Endothelial cell of umbilical vein (primary cell): ENCODE results near the gene MAL. TPM values are rescaled to one million over a fixed set of nuclear protein-coding genes. Genes with fewer than 3 reads are reported as not detected.

Source experiments
- BruUV-seq: library from RNA; stranded (reverse); fragments of 400-500 nt; replicated peaks from 2 replicates; lab custom pipeline; 2021; lab: Mats Ljungman, UMichigan
- CTCF ChIA-PET: fragments of 300-600, 350-600 bp; sonication (Branson Sonifier 250); formaldehyde crosslinking; loops from one replicate; lab custom pipeline; 2021; ENCODE audit warnings: antibody characterized with exemption, inconsistent platforms; lab: Charles Lee
- POLR2A ChIA-PET: fragments of 300-600, 350-600 bp; sonication (Branson Sonifier 250); formaldehyde crosslinking; loops from one replicate; lab custom pipeline; 2021; ENCODE audit warnings: antibody characterized with exemption, inconsistent platforms; lab: Charles Lee
- DNase-seq: peaks from one replicate; pipeline ENCODE4 v3.0.0-alpha.2; 2011; ENCODE audit warnings: low read depth, low spot score
- FAIRE-seq: peaks from 2 replicates; lab custom pipeline; 2011; peaks lifted over from hg19 to GRCh38; lab: Jason Lieb, UNC
- H2AFZ ChIP-seq: 2 replicates; pipeline ENCODE4 v1.6.0; 2012; ENCODE audit warnings: low read depth, low read length, control low read depth, inconsistent platforms
- H3K27ac ChIP-seq: 2 replicates; pipeline ENCODE4 v1.5.1; 2011; ENCODE audit warnings: low read depth, mild to moderate bottlenecking, control low read depth, low read length, moderate library complexity; ENCODE audit not compliant: insufficient read depth
- H3K27me3 ChIP-seq, 2 experiments: 2 replicates each; pipeline versions ENCODE4 v1.6.0 to v1.6.1; 2011; ENCODE audit warnings: low read length in 2 of 2, mixed read lengths in 1 of 2; ENCODE audit not compliant: control insufficient read depth in 2 of 2, insufficient read depth in 2 of 2
- H3K36me3 ChIP-seq, 2 experiments: 2 replicates in 1 of 2; 3 replicates in 1 of 2; pipeline ENCODE4 v1.5.1; 2011; ENCODE audit warnings: low read length in 2 of 2, mild to moderate bottlenecking in 1 of 2, moderate library complexity in 1 of 2; ENCODE audit not compliant: control insufficient read depth in 2 of 2, insufficient read depth in 2 of 2; ENCODE audit errors: extremely low read depth in 1 of 2
- H3K4me1 ChIP-seq: 3 replicates; pipeline ENCODE4 v1.5.1; 2011; ENCODE audit warnings: mild to moderate bottlenecking, low read length; ENCODE audit not compliant: control insufficient read depth, insufficient read depth; ENCODE audit errors: extremely low read depth
- H3K4me2 ChIP-seq: 2 replicates; pipeline ENCODE4 v1.6.1; 2011; ENCODE audit warnings: low read length, control low read depth, mixed read lengths; ENCODE audit not compliant: insufficient read depth
- H3K4me3 ChIP-seq, 3 experiments: fragments of 200-600 bp in 1 of 3; sonication (generic), shearing (Covaris generic) in 1 of 3; replicated peaks in 1 of 3; 2 replicates each; pipeline ENCODE4 v1.5.1; 2011 to 2016; ENCODE audit warnings: control low read depth in 3 of 3, low read length in 3 of 3, mild to moderate bottlenecking in 2 of 3, inconsistent platforms in 1 of 3, low read depth in 1 of 3, moderate library complexity in 1 of 3; ENCODE audit not compliant: insufficient read depth in 1 of 3
- H3K79me2 ChIP-seq: 2 replicates; pipeline ENCODE4 v1.6.0; 2012; ENCODE audit warnings: low read length, inconsistent platforms; ENCODE audit not compliant: control insufficient read depth, insufficient read depth
- H3K9ac ChIP-seq: replicated peaks from 2 replicates; pipeline ENCODE3; 2011; ENCODE audit warnings: low read length, control low read depth; ENCODE audit not compliant: insufficient read depth; ENCODE audit errors: extremely low read depth
- H3K9me1 ChIP-seq: replicated peaks from 3 replicates; pipeline ENCODE4 v1.6.0; 2011; ENCODE audit warnings: mild to moderate bottlenecking, low read length; ENCODE audit not compliant: control insufficient read depth, insufficient read depth; ENCODE audit errors: extremely low read depth
- H3K9me3 ChIP-seq: replicated peaks from 2 replicates; pipeline ENCODE4 v1.5.1; 2012; ENCODE audit warnings: low read length, inconsistent platforms; ENCODE audit not compliant: control insufficient read depth, insufficient read depth
- H4K20me1 ChIP-seq: replicated peaks from 2 replicates; pipeline ENCODE3; 2011; ENCODE audit warnings: mild to moderate bottlenecking, low read length; ENCODE audit not compliant: control insufficient read depth, insufficient read depth; ENCODE audit errors: extremely low read depth
- EZH2 ChIP-seq: IDR thresholded peaks from 2 replicates; pipeline ENCODE4 v1.6.1; 2012; ENCODE audit warnings: borderline replicate concordance, low read depth, mild to moderate bottlenecking, moderate library complexity, low read length, inconsistent platforms; ENCODE audit not compliant: severe bottlenecking
- FOS ChIP-seq: IDR thresholded peaks from 2 replicates; pipeline ENCODE4 v1.6.1; 2011; ENCODE audit warnings: mild to moderate bottlenecking, low read length, moderate library complexity, borderline replicate concordance; ENCODE audit not compliant: insufficient read depth
- GATA2 ChIP-seq: IDR thresholded peaks from 2 replicates; pipeline ENCODE4 v1.7.0; 2011; ENCODE audit warnings: low read depth, mild to moderate bottlenecking, moderate library complexity, mixed read lengths, low read length; ENCODE audit not compliant: insufficient read length, insufficient read depth
- JUN ChIP-seq: IDR thresholded peaks from 2 replicates; pipeline ENCODE4 v1.6.1; 2011; ENCODE audit warnings: borderline replicate concordance, low read depth; ENCODE audit not compliant: insufficient read length, insufficient read depth
- MYC ChIP-seq: IDR thresholded peaks from one replicate; pipeline ENCODE4 v1.6.1; 2011; ENCODE audit warnings: mild to moderate bottlenecking, low read depth, low read length
- POLR2A ChIP-seq: IDR thresholded peaks from 2 replicates; pipeline ENCODE4 v1.6.1; 2012; ENCODE audit warnings: low read depth, mild to moderate bottlenecking, control low read depth, low read length
- POLR2AphosphoS5 ChIP-seq: IDR thresholded peaks from 2 replicates; pipeline ENCODE4 v1.6.1; 2012; ENCODE audit warnings: low read depth, mild to moderate bottlenecking, control low read depth, low read length, moderate library complexity; ENCODE audit not compliant: insufficient read depth
- dilution Hi-C: fragments of 300-500 bp; cut with MboI; formaldehyde crosslinking; loops from one replicate; pipeline ENCODE4 v1.15.0; 2019; ENCODE audit warnings: low sequenced_read_pairs; ENCODE audit not compliant: extremely low pct_ligation_motif_present
- intact Hi-C: fragments of 100-400 bp; cut with micrococcal nuclease; formaldehyde crosslinking; loops from one replicate; pipeline ENCODE4 v1.10.0; 2022
- polyA plus RNA-seq, 4 experiments: library from polyadenylated mRNA; depleted of rRNA in 3 of 4; stranded (reverse) in 3 of 4; unstranded in 1 of 4; fragments of >200 nt; gene quantifications; 2 replicates each; pipeline versions ENCODE4 v1.2.1 to v1.2.3, GENCODE V29; 2011 to 2012; ENCODE audit warnings: missing spikeins in 1 of 4
- total RNA-seq: library from RNA; stranded (reverse); gene quantifications from 2 replicates; pipeline ENCODE4 v1.2.3, GENCODE V29; 2021
- TF ChIP-seq, protein P1 (sequence below), 2 donors: IDR thresholded peaks; 1 replicate in 1 of 2; 2 replicates in 1 of 2; pipeline ENCODE4 v1.5.1; 2011; ENCODE audit warnings: low read length in 2 of 2, mild to moderate bottlenecking in 2 of 2, moderate library complexity in 2 of 2, control low read depth in 1 of 2, inconsistent platforms in 1 of 2, low read depth in 1 of 2; ENCODE audit not compliant: insufficient read depth in 1 of 2; ENCODE audit errors: extremely low read depth in 1 of 2
- TF ChIP-seq, protein P2 (sequence below): IDR thresholded peaks from 2 replicates; pipeline ENCODE4 v1.6.1; 2011; ENCODE audit not compliant: insufficient read depth, insufficient read length

MAL gene
- total and polyA plus RNA-seq, 2 donors (not counting 3 experiments of a cell fraction or from before 2014, with no cell fraction given), result not detected

DNA sequence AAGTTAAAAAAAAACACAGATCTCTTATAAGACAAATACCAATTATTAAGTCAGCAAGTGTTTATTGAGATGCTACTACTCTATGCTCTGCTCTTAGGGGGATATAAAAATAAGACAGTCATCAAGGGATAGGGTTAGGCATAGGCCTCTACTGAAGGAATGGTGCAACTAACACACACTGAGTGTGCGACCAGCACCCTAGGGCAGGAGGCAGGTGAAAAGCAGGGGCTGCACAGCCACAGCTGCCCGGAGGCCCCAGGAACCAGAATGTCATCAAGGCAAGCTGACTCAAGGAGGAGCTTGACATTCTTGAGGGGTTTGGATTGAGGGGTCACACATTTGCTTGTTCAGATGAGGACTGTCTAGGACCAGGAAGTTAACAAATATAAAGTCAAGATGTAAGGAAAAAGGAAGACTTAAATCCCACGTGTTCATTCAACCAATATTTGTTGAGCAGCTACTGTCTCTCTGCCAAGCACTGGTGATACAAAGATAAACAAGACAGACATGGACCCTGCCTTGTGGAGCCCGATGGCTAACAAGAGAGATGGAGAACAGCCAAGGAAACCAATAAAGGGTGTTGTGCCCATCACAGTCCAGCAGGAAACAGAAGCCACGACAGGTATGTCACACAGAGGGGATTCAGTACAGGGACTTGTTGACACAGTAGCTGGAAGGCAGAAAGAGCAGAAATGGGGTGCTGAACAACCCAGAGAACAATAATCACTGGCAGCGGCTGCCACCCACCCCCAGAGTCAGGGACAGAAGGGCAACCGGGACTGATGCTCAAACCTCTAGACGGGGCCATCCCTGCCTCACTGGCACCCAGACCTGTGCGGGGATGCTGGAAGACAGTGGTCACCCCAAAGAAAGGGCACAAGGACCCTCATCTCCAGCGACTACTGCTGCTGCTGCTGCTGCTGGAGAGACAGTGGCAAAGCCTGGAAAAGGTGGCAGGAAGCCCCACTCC lies 45.8 kb upstream of the MAL start:
- dilution Hi-C loops, result no loop called here
- CTCF ChIA-PET, result interaction anchor here (2.4 kb wide), 1 partner anchor 23 kb away, joined by 8 read pairs; no protein-coding TSS in a partner anchor
- H3K9me3 ChIP-seq, result no peaks in the 10 kb centered on the region
- no peaks in the 10 kb centered on the region for H4K20me1 ChIP-seq
- POLR2A ChIA-PET, result no interaction called here
- no peak for DNase-seq
- no peak overlapping the region for H3K9ac ChIP-seq
- H3K36me3 ChIP-seq, result no peaks in the 10 kb centered on the region
- no peaks in the 10 kb centered on the region for H3K79me2 ChIP-seq
- H3K4me3 ChIP-seq, result no peak overlapping the region
- H3K27ac ChIP-seq, result no peak overlapping the region
- H3K9me1 ChIP-seq, result no peaks in the 10 kb centered on the region
- TF ChIP-seq, protein P1, sequence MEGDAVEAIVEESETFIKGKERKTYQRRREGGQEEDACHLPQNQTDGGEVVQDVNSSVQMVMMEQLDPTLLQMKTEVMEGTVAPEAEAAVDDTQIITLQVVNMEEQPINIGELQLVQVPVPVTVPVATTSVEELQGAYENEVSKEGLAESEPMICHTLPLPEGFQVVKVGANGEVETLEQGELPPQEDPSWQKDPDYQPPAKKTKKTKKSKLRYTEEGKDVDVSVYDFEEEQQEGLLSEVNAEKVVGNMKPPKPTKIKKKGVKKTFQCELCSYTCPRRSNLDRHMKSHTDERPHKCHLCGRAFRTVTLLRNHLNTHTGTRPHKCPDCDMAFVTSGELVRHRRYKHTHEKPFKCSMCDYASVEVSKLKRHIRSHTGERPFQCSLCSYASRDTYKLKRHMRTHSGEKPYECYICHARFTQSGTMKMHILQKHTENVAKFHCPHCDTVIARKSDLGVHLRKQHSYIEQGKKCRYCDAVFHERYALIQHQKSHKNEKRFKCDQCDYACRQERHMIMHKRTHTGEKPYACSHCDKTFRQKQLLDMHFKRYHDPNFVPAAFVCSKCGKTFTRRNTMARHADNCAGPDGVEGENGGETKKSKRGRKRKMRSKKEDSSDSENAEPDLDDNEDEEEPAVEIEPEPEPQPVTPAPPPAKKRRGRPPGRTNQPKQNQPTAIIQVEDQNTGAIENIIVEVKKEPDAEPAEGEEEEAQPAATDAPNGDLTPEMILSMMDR (IDR thresholded peaks at IDR 0.05; ENCODE audit: extremely low read depth in 1 of 2, insufficient read depth in 1 of 2, low read depth in 1 of 2, low read length in 2 of 2), result no peak
- TF ChIP-seq, protein P2, sequence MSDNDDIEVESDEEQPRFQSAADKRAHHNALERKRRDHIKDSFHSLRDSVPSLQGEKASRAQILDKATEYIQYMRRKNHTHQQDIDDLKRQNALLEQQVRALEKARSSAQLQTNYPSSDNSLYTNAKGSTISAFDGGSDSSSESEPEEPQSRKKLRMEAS, result no peak
- TF ChIP-seq JUN, result no peak
- TF ChIP-seq MYC, result no peak
- no peak for TF ChIP-seq POLR2A
- no peak for TF ChIP-seq EZH2
- TF ChIP-seq POLR2AphosphoS5, result no peak
- no peak for TF ChIP-seq GATA2
- TF ChIP-seq FOS, result no peak
- no peak for FAIRE-seq
- H3K4me1 ChIP-seq, result no peaks in the 10 kb centered on the region
- no peaks in the 10 kb centered on the region for H3K27me3 ChIP-seq
- intact Hi-C loops, result no loop called here
- no peak overlapping the region for H3K4me2 ChIP-seq
- BruUV-seq, result no TSS peak
- H2AFZ ChIP-seq, result no peak overlapping the region
